ENCODE results near the gene NUP43.
A peak's percentile ranks its signal among the peaks of the same experiment; 100 is the strongest.
"Not testable (repeated sequence)": the region's sequence is repeated elsewhere in the genome, so short reads cannot be mapped to it uniquely, and the experiment has no call there.

Gene NUP43

GRCh38 chr6:149749082-149749593 is 2.8 kb upstream of the NUP43 start:
- DNase-seq (ENCODE audit: low spot score): not testable (repeated sequence)

GRCh38 chr6:149745252-149745651 is 1.1 kb downstream of the NUP43 start:
- not testable (repeated sequence) for DNase-seq (ENCODE audit: low spot score)

- DNase-seq (ENCODE audit: low spot score): no peak
Observed at GRCh38 chr6:149734915-149735314, 11.4 kb downstream of the NUP43 start.

GRCh38 chr6:149733089-149733720 is 13.1 kb downstream of the NUP43 start:
- DNase-seq (ENCODE audit: low spot score): no peak

GRCh38 chr6:149729824-149730223 is 16.5 kb downstream of the NUP43 start:
- no peak for DNase-seq (ENCODE audit: low spot score)

- no peak for DNase-seq (ENCODE audit: low spot score)
Observed at GRCh38 chr6:149728499-149729234, 17.7 kb downstream of the NUP43 start.

- no peak for DNase-seq (ENCODE audit: low spot score)
Observed at GRCh38 chr6:149727793-149728498, 18.4 kb downstream of the NUP43 start.

GRCh38 chr6:149725785-149726184 is 20.5 kb downstream of the NUP43 start:
- DNase-seq (ENCODE audit: low spot score): no peak

- peak; percentile 54 for DNase-seq (ENCODE audit: low spot score)
Observed at GRCh38 chr6:149723771-149724417, 22.4 kb downstream of the NUP43 start.

- no peak for DNase-seq (ENCODE audit: low spot score)
Observed at GRCh38 chr6:149723262-149723661, 23.1 kb downstream of the NUP43 start.

GRCh38 chr6:149719531-149719930 is 26.8 kb downstream of the NUP43 start:
- DNase-seq (ENCODE audit: low spot score): no peak

- peak; percentile 83 for DNase-seq (ENCODE audit: low spot score)
Observed at GRCh38 chr6:149717588-149718458, 28.5 kb downstream of the NUP43 start, which contains the start of gene LATS1. Gene LATS1 (minus strand): TSS chr6:149718101. CDS start chr6:149702126, 15,975 bp downstream.

GRCh38 chr6:149717255-149717587 is 29.1 kb downstream of the NUP43 start:
- DNase-seq (ENCODE audit: low spot score): no peak

- no peak for DNase-seq (ENCODE audit: low spot score)
Observed at GRCh38 chr6:149716181-149716963, 30.0 kb downstream of the NUP43 start.

GRCh38 chr6:149714442-149714841 is 31.9 kb downstream of the NUP43 start:
- no peak for DNase-seq (ENCODE audit: low spot score)

GRCh38 chr6:149711711-149712110 is 34.6 kb downstream of the NUP43 start:
- DNase-seq (ENCODE audit: low spot score): no peak

- no peak for DNase-seq (ENCODE audit: low spot score)
Observed at GRCh38 chr6:149701714-149702113, 44.6 kb downstream of the NUP43 start.

- no peak for DNase-seq (ENCODE audit: low spot score)
Observed at GRCh38 chr6:149699150-149699549, 47.2 kb downstream of the NUP43 start.

- no peak for DNase-seq (ENCODE audit: low spot score)
Observed at GRCh38 chr6:149698175-149698574, 48.2 kb downstream of the NUP43 start.

GRCh38 chr6:149696901-149697300 is 49.4 kb downstream of the NUP43 start:
- no peak for DNase-seq (ENCODE audit: low spot score)

- DNase-seq (ENCODE audit: low spot score): no peak
Observed at GRCh38 chr6:149694921-149695320, 51.4 kb downstream of the NUP43 start.

All from LoVo (cell line).